Liver (tissue), 9 donors: ENCODE measurements around the gene TNK2. TPM values are rescaled to one million over a fixed set of nuclear protein-coding genes. Genes with fewer than 3 reads are reported as not detected.
"Not testable (repeated sequence)": the region's sequence is repeated elsewhere in the genome, so short reads cannot be mapped to it uniquely, and the experiment has no call there.

Experiments
- DNase-seq: peaks from one replicate; pipeline ENCODE4 v3.0.0-alpha.2; 2017; ENCODE audit warnings: low spot score
- H3K27ac ChIP-seq, 2 donors: one replicate each; pipeline ENCODE4 v1.7.0; 2013; ENCODE audit warnings: inconsistent platforms in 2 of 2, low read length in 2 of 2, control low read depth in 1 of 2, low read depth in 1 of 2, mild to moderate bottlenecking in 1 of 2
- H3K27me3 ChIP-seq, 4 donors: one replicate each; pipeline versions ENCODE4 v1.6.1 to v1.7.0; 2013; ENCODE audit warnings: low read length in 3 of 4, inconsistent platforms in 1 of 4, mild to moderate bottlenecking in 1 of 4, moderate library complexity in 1 of 4; ENCODE audit not compliant: control insufficient read depth in 4 of 4, insufficient read depth in 4 of 4
- H3K36me3 ChIP-seq, 4 donors: one replicate each; pipeline versions ENCODE4 v1.6.1 to v1.7.0; 2013; ENCODE audit warnings: low read length in 3 of 4, mild to moderate bottlenecking in 3 of 4, low read depth in 1 of 4, moderate library complexity in 1 of 4; ENCODE audit not compliant: control insufficient read depth in 4 of 4, insufficient read depth in 3 of 4
- H3K4me1 ChIP-seq, 4 donors: one replicate each; pipeline versions ENCODE4 v1.6.1 to v1.7.0; 2013; ENCODE audit warnings: low read length in 3 of 4, mild to moderate bottlenecking in 3 of 4, moderate library complexity in 1 of 4; ENCODE audit not compliant: control insufficient read depth in 4 of 4, insufficient read depth in 4 of 4
- H3K4me3 ChIP-seq, 3 donors: one replicate each; pipeline versions ENCODE4 v1.6.1 to v1.7.0; 2013; ENCODE audit warnings: low read length in 3 of 3, control low read depth in 1 of 3, low read depth in 1 of 3, mild to moderate bottlenecking in 1 of 3
- H3K9ac ChIP-seq, 2 donors: one replicate each; pipeline ENCODE4 v1.7.0; 2013; ENCODE audit warnings: low read length in 2 of 2, mild to moderate bottlenecking in 2 of 2, moderate library complexity in 2 of 2, control low read depth in 1 of 2, low read depth in 1 of 2
- H3K9me3 ChIP-seq, 4 donors: one replicate each; pipeline versions ENCODE4 v1.6.1 to v1.7.0; 2013; ENCODE audit warnings: low read length in 3 of 4; ENCODE audit not compliant: control insufficient read depth in 4 of 4
- EGR1 ChIP-seq, 2 donors: IDR thresholded peaks; 2 replicates each; pipeline ENCODE4 v1.6.1; 2016 to 2018; ENCODE audit warnings: antibody characterized with exemption in 2 of 2, low read depth in 2 of 2
- FOXA1 ChIP-seq: IDR thresholded peaks from 2 replicates; pipeline ENCODE4 v1.6.1; 2016; ENCODE audit warnings: antibody characterized with exemption
- FOXA2 ChIP-seq: IDR thresholded peaks from 2 replicates; pipeline ENCODE4 v1.6.1; 2016; ENCODE audit warnings: antibody characterized with exemption
- HNF4A ChIP-seq, 2 donors: conservative IDR thresholded peaks; 2 replicates each; pipeline ENCODE4 v1.6.1; 2016; ENCODE audit warnings: antibody characterized with exemption in 2 of 2, mild to moderate bottlenecking in 2 of 2
- HNF4G ChIP-seq: IDR thresholded peaks from 2 replicates; pipeline ENCODE4 v1.6.1; 2016; ENCODE audit warnings: antibody characterized with exemption
- MAX ChIP-seq: IDR thresholded peaks from 2 replicates; pipeline ENCODE4 v1.6.1; 2016; ENCODE audit warnings: antibody characterized with exemption
- NR2F2 ChIP-seq: IDR thresholded peaks from 2 replicates; pipeline ENCODE4 v1.6.1; 2016; ENCODE audit warnings: antibody characterized with exemption
- RAD21 ChIP-seq, 2 donors: IDR thresholded peaks; 2 replicates each; pipeline ENCODE4 v1.6.1; 2016; ENCODE audit warnings: antibody characterized with exemption in 2 of 2, mild to moderate bottlenecking in 2 of 2
- RXRA ChIP-seq, 2 donors: IDR thresholded peaks; 2 replicates each; pipeline ENCODE4 v1.6.1; 2017 to 2018; ENCODE audit warnings: antibody characterized with exemption in 2 of 2, mild to moderate bottlenecking in 1 of 2
- SP1 ChIP-seq: IDR thresholded peaks from 2 replicates; pipeline ENCODE4 v1.6.1; 2018; ENCODE audit warnings: antibody characterized with exemption, mild to moderate bottlenecking
- YY1 ChIP-seq: IDR thresholded peaks from 2 replicates; pipeline ENCODE4 v1.6.1; 2016; ENCODE audit warnings: antibody characterized with exemption, mild to moderate bottlenecking
- WGBS: extraction: QIAGEN DNeasy Blood & Tissue Kit; methylation state at CpG from one replicate; pipeline ENCODE4 v1.1.7; 2013; 5-methylcytosine and 5-hydroxymethylcytosine counted together
- polyA plus RNA-seq, 2 donors: library from polyadenylated mRNA; stranded (reverse) in 1 of 2; unstranded in 1 of 2; fragments of 200-250 nt in 1 of 2; fragments of >200 nt in 1 of 2; fragmentation: Nextera tagmentation in 1 of 2; extraction: Ambion mirVana in 1 of 2; gene quantifications; one replicate each; pipeline versions ENCODE4 v1.2.1 to v1.2.3, GENCODE V29; 2013 to 2015
- total RNA-seq, 2 donors: library from RNA; depleted of rRNA; stranded (reverse); fragments of >200 nt; gene quantifications; one replicate each; pipeline ENCODE4 v1.2.3, GENCODE V29; 2014
- TF ChIP-seq, protein P1 (sequence below): IDR thresholded peaks from 2 replicates; pipeline ENCODE4 v1.6.1; 2016; ENCODE audit warnings: antibody characterized with exemption, mild to moderate bottlenecking
- TF ChIP-seq, protein P2 (sequence below): IDR thresholded peaks from 2 replicates; pipeline ENCODE4 v1.6.1; 2016; ENCODE audit warnings: antibody characterized with exemption
- TF ChIP-seq, protein P3 (sequence below): IDR thresholded peaks from 2 replicates; pipeline ENCODE4 v1.6.1; 2016; ENCODE audit warnings: antibody characterized with exemption
- donor health status: healthy.
- donor health status: healthy.
- donor health status: healthy.
- donor health status: healthy.
- donor health status: healthy.

Gene TNK2
- total and polyA plus RNA-seq, 4 donors = 4.0 to 12.2 (median 8.8) TPM

DNA sequence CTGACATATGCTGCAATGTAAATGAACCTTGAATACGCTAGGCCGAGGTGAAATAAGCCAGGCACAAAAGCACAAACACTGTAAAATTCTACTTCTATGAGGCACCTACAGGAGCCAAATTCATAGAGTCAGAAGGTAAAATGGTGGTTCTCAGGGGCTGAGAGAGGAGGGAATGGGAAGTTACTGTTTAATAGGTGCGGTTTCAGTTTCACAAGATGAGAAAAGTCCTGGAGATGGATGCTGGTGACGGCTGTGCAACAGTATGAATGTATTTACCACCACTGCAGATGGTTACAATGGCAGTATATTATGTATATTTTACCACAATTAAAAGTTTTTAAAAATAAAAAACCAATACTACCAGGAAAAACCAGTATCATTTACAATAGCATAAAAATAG, 4.0 kb downstream of the TNK2 start:
- TF ChIP-seq, protein P1, sequence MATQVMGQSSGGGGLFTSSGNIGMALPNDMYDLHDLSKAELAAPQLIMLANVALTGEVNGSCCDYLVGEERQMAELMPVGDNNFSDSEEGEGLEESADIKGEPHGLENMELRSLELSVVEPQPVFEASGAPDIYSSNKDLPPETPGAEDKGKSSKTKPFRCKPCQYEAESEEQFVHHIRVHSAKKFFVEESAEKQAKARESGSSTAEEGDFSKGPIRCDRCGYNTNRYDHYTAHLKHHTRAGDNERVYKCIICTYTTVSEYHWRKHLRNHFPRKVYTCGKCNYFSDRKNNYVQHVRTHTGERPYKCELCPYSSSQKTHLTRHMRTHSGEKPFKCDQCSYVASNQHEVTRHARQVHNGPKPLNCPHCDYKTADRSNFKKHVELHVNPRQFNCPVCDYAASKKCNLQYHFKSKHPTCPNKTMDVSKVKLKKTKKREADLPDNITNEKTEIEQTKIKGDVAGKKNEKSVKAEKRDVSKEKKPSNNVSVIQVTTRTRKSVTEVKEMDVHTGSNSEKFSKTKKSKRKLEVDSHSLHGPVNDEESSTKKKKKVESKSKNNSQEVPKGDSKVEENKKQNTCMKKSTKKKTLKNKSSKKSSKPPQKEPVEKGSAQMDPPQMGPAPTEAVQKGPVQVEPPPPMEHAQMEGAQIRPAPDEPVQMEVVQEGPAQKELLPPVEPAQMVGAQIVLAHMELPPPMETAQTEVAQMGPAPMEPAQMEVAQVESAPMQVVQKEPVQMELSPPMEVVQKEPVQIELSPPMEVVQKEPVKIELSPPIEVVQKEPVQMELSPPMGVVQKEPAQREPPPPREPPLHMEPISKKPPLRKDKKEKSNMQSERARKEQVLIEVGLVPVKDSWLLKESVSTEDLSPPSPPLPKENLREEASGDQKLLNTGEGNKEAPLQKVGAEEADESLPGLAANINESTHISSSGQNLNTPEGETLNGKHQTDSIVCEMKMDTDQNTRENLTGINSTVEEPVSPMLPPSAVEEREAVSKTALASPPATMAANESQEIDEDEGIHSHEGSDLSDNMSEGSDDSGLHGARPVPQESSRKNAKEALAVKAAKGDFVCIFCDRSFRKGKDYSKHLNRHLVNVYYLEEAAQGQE = no peak
- TF ChIP-seq FOXA1 = no peak
- TF ChIP-seq HNF4A (conservative IDR thresholded peaks at IDR 0.05) = no peak
- no peak for TF ChIP-seq RXRA (IDR thresholded peaks at IDR 0.05)
- no peak for TF ChIP-seq MAX
- TF ChIP-seq, protein P2, sequence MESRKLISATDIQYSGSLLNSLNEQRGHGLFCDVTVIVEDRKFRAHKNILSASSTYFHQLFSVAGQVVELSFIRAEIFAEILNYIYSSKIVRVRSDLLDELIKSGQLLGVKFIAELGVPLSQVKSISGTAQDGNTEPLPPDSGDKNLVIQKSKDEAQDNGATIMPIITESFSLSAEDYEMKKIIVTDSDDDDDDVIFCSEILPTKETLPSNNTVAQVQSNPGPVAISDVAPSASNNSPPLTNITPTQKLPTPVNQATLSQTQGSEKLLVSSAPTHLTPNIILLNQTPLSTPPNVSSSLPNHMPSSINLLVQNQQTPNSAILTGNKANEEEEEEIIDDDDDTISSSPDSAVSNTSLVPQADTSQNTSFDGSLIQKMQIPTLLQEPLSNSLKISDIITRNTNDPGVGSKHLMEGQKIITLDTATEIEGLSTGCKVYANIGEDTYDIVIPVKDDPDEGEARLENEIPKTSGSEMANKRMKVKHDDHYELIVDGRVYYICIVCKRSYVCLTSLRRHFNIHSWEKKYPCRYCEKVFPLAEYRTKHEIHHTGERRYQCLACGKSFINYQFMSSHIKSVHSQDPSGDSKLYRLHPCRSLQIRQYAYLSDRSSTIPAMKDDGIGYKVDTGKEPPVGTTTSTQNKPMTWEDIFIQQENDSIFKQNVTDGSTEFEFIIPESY = no peak
- TF ChIP-seq HNF4G = no peak
- TF ChIP-seq YY1 = no peak
- TF ChIP-seq EGR1 (IDR thresholded peaks at IDR 0.05; ENCODE audit: low read depth in 2 of 2) = no peak
- no peak for TF ChIP-seq SP1
- TF ChIP-seq, protein P3, sequence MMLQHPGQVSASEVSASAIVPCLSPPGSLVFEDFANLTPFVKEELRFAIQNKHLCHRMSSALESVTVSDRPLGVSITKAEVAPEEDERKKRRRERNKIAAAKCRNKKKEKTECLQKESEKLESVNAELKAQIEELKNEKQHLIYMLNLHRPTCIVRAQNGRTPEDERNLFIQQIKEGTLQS = no peak
- TF ChIP-seq FOXA2 = no peak
- TF ChIP-seq RAD21 (IDR thresholded peaks at IDR 0.05) = no peak
- DNase-seq = no peak
- Histone ChIP-seq H3K27ac (peak overlapping the region in 1 of 2 donors; percentile 2), H3K27me3 (no peaks in the 10 kb centered on the region), H3K4me3 (no peak overlapping the region), H3K4me1 (peaks cover 14 to 37% (median 28%) of the 10 kb centered on the region in 4 donors), H3K9me3 (no peaks in the 10 kb centered on the region), H3K9ac (no peak overlapping the region), H3K36me3 (no peaks in the 10 kb centered on the region)
- 88% methylated on average over 4 of the region's 4 CpGs for whole genome bisulfite sequencing

- H3K4me3 ChIP-seq = no peak overlapping the region
- DNase-seq = no peak
- H3K9ac ChIP-seq = no peak overlapping the region
- no peak for TF ChIP-seq NR2F2
- TF ChIP-seq YY1 = no peak
- no peak for TF ChIP-seq RXRA (IDR thresholded peaks at IDR 0.05)
- TF ChIP-seq MAX = no peak
- TF ChIP-seq HNF4A (conservative IDR thresholded peaks at IDR 0.05) = no peak
- TF ChIP-seq, protein P3 = no peak
- peaks cover 14 to 37% (median 28%) of the 10 kb centered on the region in 4 donors for H3K4me1 ChIP-seq
- H3K36me3 ChIP-seq = no peaks in the 10 kb centered on the region
- H3K27me3 ChIP-seq = no peaks in the 10 kb centered on the region
- H3K9me3 ChIP-seq = no peaks in the 10 kb centered on the region
- 62% methylated on average over 6 of the region's 6 CpGs for WGBS
- H3K27ac ChIP-seq = peak overlapping the region in 1 of 2 donors; percentile 2
Measured at GRCh38 chr3:195903950-195904290, 4.4 kb downstream of the TNK2 start.

DNA sequence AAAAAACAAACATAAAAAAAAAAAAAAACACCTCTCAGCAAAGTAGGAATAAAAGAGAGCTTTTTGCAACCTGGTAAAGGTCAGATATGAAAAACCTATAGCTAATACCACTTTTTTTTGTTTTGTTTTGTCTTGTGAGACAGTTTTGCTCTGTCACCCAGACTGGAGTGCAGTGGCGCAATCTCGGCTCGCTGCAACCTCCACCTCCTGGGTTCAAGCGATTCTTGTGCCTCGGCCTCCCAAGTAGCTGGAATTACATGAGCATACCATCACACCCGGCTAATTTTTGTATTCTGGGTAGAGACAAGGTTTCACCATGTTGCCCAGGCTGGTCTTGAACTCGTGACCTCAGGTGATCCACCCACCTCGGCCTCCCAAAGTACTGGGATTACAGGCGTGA, 5.7 kb downstream of the TNK2 start:
- not testable (repeated sequence) for H3K36me3 ChIP-seq, H3K9ac ChIP-seq, H3K27me3 ChIP-seq, H3K9me3 ChIP-seq, H3K27ac ChIP-seq, H3K4me3 ChIP-seq, DNase-seq
- peaks cover 11 to 27% (median 19%) of the 10 kb centered on the region in 4 donors for H3K4me1 ChIP-seq
- WGBS = 89% methylated on average over 9 of the region's 9 CpGs

GRCh38 chr3:195901836-195902585, 6.3 kb downstream of the TNK2 start:
- H3K27me3 ChIP-seq, DNase-seq, H3K9ac ChIP-seq, H3K9me3 ChIP-seq, H3K36me3 ChIP-seq, H3K4me3 ChIP-seq: not testable (repeated sequence)
- peak overlapping the region in 1 of 2 donors; percentile 10 for H3K27ac ChIP-seq
- H3K4me1 ChIP-seq = peaks cover 5 to 21% (median 13%) of the 10 kb centered on the region in 4 donors
- 83% methylated on average over 16 of the region's 16 CpGs for WGBS
